IPS DF 6.9 (cell line): ENCODE measurements around the gene COA5.
"Not testable (repeated sequence)": the region's sequence is repeated elsewhere in the genome, so short reads cannot be mapped to it uniquely, and the experiment has no call there.

Experiments
- DNase-seq: peaks from one replicate; pipeline ENCODE4 v3.0.0-alpha.2; 2013; ENCODE audit warnings: low read depth, low spot score
- H3K27ac ChIP-seq: one replicate; pipeline ENCODE4 v1.5.1; 2013; ENCODE audit warnings: low read length, control low read depth
- H3K27me3 ChIP-seq: 2 replicates; pipeline ENCODE4 v1.6.1; 2013; ENCODE audit warnings: mild to moderate bottlenecking, low read length; ENCODE audit not compliant: control insufficient read depth, insufficient read depth
- H3K36me3 ChIP-seq: 2 replicates; pipeline ENCODE4 v1.6.1; 2013; ENCODE audit warnings: low read length; ENCODE audit not compliant: control insufficient read depth, insufficient read depth
- H3K4me1 ChIP-seq: 2 replicates; pipeline ENCODE4 v1.6.1; 2013; ENCODE audit warnings: low read length; ENCODE audit not compliant: control insufficient read depth, insufficient read depth
- H3K4me3 ChIP-seq: 2 replicates; pipeline ENCODE4 v1.5.1; 2013; ENCODE audit warnings: mild to moderate bottlenecking, low read length
- H3K9me3 ChIP-seq: 2 replicates; pipeline ENCODE4 v1.6.1; 2013; ENCODE audit warnings: low read length, inconsistent platforms; ENCODE audit not compliant: control insufficient read depth, insufficient read depth
- WGBS: extraction: QIAGEN DNeasy Blood & Tissue Kit; methylation state at CpG from one replicate; pipeline ENCODE4 v1.1.7; 2013; ENCODE audit warnings: mixed read lengths, missing lambda C conversion rate; ENCODE audit not compliant: insufficient read length, insufficient coverage; 5-methylcytosine and 5-hydroxymethylcytosine counted together

COA5 gene

GRCh38 chr2:98606431-98606830 is 1.9 kb downstream of the COA5 start:
- Histone ChIP-seq H3K27ac (no peak overlapping the region), H3K36me3 (no peaks in the 10 kb centered on the region), H3K9me3 (no peaks in the 10 kb centered on the region), H3K4me1 (0 out of 2 replicates have a peak, but pooled peaks cover 1% of the 10 kb centered on the region), H3K4me3 (no peak overlapping the region), H3K27me3 (no peaks in the 10 kb centered on the region)
- DNase-seq, result no peak
- WGBS, result no CpG with 5 or more reads among the region's 7 CpGs

DNA sequence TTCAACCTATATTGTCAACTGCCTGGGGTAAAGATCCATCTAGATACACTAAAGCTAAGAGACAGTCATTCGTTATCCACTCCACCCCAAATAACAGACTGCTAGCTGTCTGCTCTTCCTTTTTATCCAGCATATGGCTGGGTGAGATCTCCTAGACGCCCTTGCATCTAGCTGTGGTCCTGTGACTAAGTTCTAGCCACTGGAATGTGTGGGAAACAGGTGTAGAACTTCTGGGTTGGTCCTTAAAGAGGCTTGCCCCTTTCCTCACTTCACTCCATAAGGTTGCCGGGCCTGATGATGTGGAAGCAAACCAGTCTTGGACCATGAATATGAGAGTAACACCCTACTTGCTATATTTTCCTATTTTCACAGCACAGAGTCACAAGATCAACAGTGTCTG is 3.2 kb downstream of the COA5 start:
- Histone ChIP-seq H3K27ac (no peak overlapping the region), H3K36me3 (no peaks in the 10 kb centered on the region), H3K9me3 (no peaks in the 10 kb centered on the region), H3K4me3 (no peak overlapping the region), H3K27me3 (no peaks in the 10 kb centered on the region), H3K4me1 (0 out of 2 replicates have a peak, but pooled peaks cover 1% of the 10 kb centered on the region)
- no peak for DNase-seq
- no CpG with 5 or more reads among the region's 3 CpGs for WGBS

- Histone ChIP-seq H3K4me1 (0 out of 2 replicates have a peak, but pooled peaks cover 1% of the 10 kb centered on the region), H3K27me3 (no peaks in the 10 kb centered on the region), H3K27ac (no peak overlapping the region), H3K9me3 (no peaks in the 10 kb centered on the region), H3K36me3 (no peaks in the 10 kb centered on the region), H3K4me3 (no peak overlapping the region)
- no peak for DNase-seq
- no CpG with 5 or more reads among the region's 2 CpGs for WGBS
Measured at GRCh38 chr2:98604547-98604946, 3.8 kb downstream of the COA5 start.

DNA sequence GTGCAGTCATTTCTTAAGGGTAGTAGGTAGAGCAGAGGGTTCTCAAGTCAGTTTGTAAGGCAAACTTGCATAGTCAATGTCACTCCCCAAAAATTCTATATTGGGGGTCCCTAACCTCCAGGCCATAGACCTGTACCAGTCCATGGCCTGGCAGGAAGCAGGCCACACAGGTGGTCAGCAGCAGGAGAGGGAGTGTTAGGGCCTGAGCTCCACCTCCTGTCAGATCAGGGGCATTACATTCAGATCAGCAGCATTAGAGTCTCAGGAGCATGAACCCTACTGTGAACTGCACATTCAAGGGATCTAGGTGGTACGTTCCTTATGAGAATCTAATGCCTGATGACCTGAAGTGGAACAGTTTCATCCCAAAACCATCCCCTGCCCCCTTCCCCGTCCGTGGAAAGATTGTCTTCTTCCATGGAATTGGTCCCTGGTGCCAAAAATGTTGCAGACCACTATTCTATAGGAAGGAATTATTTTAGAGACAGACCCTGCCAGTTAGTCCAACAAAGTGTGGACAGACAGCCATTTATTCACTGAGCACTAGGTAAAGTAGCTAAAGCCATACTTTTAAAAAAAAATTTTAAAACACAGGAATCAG is 6.7 kb downstream of the COA5 start:
- Histone ChIP-seq H3K36me3 (no peaks in the 10 kb centered on the region), H3K27ac (no peak overlapping the region), H3K4me1 (no peaks in the 10 kb centered on the region), H3K4me3 (no peak overlapping the region), H3K9me3 (no peaks in the 10 kb centered on the region), H3K27me3 (no peaks in the 10 kb centered on the region)
- DNase-seq, result peak; percentile 31
- no CpG with 5 or more reads among the region's 3 CpGs for WGBS

GRCh38 chr2:98598781-98599428 is 9.4 kb downstream of the COA5 start:
- Histone ChIP-seq H3K4me1 (no peaks in the 10 kb centered on the region), H3K9me3 (no peaks in the 10 kb centered on the region), H3K4me3 (no peak overlapping the region), H3K36me3 (no peaks in the 10 kb centered on the region), H3K27ac (no peak overlapping the region), H3K27me3 (no peaks in the 10 kb centered on the region)
- DNase-seq, result no peak
- WGBS, result no CpG with 5 or more reads among the region's 1 CpG

DNA sequence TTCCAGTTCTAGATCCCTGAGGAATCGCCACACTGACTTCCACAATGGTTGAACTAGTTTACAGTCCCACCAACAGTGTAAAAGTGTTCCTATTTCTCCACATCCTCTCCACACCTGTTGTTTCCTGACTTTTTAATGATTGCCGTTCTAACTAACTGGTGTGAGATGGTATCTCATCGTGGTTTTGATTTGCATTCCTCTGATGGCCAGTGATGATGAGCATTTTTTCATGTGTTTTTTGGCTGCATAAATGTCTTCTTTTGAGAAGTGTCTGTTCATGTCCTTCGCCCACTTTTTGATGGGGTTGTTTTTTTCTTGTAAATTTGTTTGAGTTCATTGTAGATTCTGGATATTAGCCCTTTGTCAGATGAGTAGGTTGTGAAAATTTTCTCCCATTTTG is 13.6 kb downstream of the COA5 start:
- DNase-seq, H3K4me1 ChIP-seq, H3K27me3 ChIP-seq, H3K36me3 ChIP-seq, H3K27ac ChIP-seq, H3K4me3 ChIP-seq, H3K9me3 ChIP-seq: not testable (repeated sequence)
- WGBS, result no CpG with 5 or more reads among the region's 4 CpGs

DNA sequence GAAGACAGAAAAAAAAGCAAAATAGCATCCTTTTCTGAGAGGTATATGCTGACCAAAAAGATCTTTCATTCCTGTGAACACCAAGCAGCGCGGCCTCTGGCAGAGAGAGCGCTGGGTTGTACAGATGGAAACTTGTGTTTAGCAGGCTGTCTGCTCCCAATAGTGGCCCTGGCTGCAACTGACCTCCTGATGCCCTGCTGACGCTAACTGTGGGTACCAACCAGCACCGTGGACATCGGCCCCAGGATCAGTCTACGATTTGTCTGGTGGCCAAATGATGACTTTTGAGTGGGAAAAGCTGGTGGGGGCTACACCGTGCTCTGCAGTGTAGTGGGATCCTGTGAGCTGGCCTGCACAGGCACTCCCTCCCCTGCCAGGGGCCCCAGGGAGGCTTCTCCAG is 15.7 kb downstream of the COA5 start:
- WGBS, result no CpG with 5 or more reads among the region's 8 CpGs
- no peaks in the 10 kb centered on the region for H3K9me3 ChIP-seq
- no peaks in the 10 kb centered on the region for H3K27me3 ChIP-seq
- H3K4me1 ChIP-seq, result no peaks in the 10 kb centered on the region
- H3K36me3 ChIP-seq, result no peaks in the 10 kb centered on the region
- no peak overlapping the region; the same call in 1 of the 2 replicates for H3K4me3 ChIP-seq
- DNase-seq, result no peak
- no peak overlapping the region for H3K27ac ChIP-seq

- no peaks in the 10 kb centered on the region for H3K9me3 ChIP-seq
- no peak overlapping the region for H3K27ac ChIP-seq
- H3K27me3 ChIP-seq, result no peaks in the 10 kb centered on the region
- no peaks in the 10 kb centered on the region for H3K36me3 ChIP-seq
- H3K4me1 ChIP-seq, result no peaks in the 10 kb centered on the region
- no peak for DNase-seq
- H3K4me3 ChIP-seq, result no peak overlapping the region
- WGBS, result no CpG with 5 or more reads among the region's 4 CpGs
Measured at GRCh38 chr2:98589489-98589888, 18.8 kb downstream of the COA5 start.

- no CpG with 5 or more reads among the region's 4 CpGs for WGBS
- H3K36me3 ChIP-seq, result no peaks in the 10 kb centered on the region
- no peaks in the 10 kb centered on the region for H3K4me1 ChIP-seq
- H3K27me3 ChIP-seq, result no peaks in the 10 kb centered on the region
- DNase-seq, result no peak
- H3K9me3 ChIP-seq, result no peaks in the 10 kb centered on the region
- no peak overlapping the region for H3K4me3 ChIP-seq
- no peak overlapping the region for H3K27ac ChIP-seq
Measured at GRCh38 chr2:98588880-98589431, 19.4 kb downstream of the COA5 start.

DNA sequence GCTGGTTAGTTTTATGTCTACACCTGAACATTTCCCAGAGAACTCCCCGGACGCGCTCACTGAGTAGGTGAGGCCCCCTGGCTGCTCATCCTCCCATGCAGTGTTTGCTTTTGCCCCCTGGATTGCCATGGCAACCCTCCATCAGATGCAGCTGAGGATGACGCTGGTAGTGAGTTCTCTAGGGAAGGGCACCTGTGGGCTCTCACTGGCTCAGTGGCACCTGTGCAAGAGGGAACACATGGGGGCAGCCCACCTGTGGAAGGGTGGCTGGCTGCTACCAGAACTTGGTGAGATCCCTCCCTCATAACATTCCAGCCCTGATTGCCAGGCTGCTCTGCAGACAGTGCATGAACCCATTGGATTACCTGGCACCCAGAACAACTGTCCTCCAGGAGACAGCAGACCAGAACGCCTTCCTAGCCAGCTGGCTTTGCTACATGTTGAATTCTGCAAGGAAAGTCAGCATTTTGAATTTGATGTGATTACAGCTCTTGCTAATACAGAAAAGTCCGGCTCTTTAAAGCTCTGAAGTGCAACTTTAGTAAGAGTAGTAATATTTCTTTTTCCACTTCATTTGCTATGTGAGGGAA is 21.7 kb downstream of the COA5 start:
- Histone ChIP-seq H3K27me3 (no peaks in the 10 kb centered on the region), H3K9me3 (no peaks in the 10 kb centered on the region), H3K4me1 (no peaks in the 10 kb centered on the region), H3K4me3 (no peak overlapping the region), H3K27ac (no peak overlapping the region), H3K36me3 (peaks cover 6% of the 10 kb centered on the region; the same call in 1 of the 2 replicates)
- DNase-seq, result no peak
- no CpG with 5 or more reads among the region's 6 CpGs for WGBS
